Trophoblast cell (in vitro differentiated cells and primary cell): ENCODE measurements around the gene POLA1.
A peak's percentile ranks its signal among the peaks of the same experiment; 100 is the strongest.

ENCODE experiments used
- DNase-seq, 2 donors: peaks; one replicate each; pipeline ENCODE4 v3.0.0-alpha.2; 2016
- H2AFZ ChIP-seq: 2 replicates; pipeline ENCODE4 v1.6.1; 2013; ENCODE audit warnings: low read length, moderate library complexity, mild to moderate bottlenecking; ENCODE audit not compliant: insufficient read depth, poor library complexity
- H2AK5ac ChIP-seq: 2 replicates; pipeline ENCODE4 v1.6.1; 2013; ENCODE audit warnings: mild to moderate bottlenecking, low read length
- H2BK120ac ChIP-seq: 2 replicates; pipeline ENCODE4 v1.6.1; 2013; ENCODE audit warnings: low read length, mild to moderate bottlenecking, moderate library complexity; ENCODE audit not compliant: insufficient read depth, poor library complexity
- H2BK12ac ChIP-seq: 2 replicates; pipeline ENCODE4 v1.6.1; 2013; ENCODE audit warnings: mild to moderate bottlenecking, low read length, moderate library complexity
- H2BK5ac ChIP-seq: 2 replicates; pipeline ENCODE4 v1.6.1; 2013; ENCODE audit warnings: low read length, low read depth, moderate library complexity, mild to moderate bottlenecking; ENCODE audit not compliant: poor library complexity
- H3K14ac ChIP-seq: 2 replicates; pipeline ENCODE4 v1.6.1; 2013; ENCODE audit warnings: mild to moderate bottlenecking, low read length
- H3K18ac ChIP-seq: 2 replicates; pipeline ENCODE4 v1.6.1; 2013; ENCODE audit warnings: mild to moderate bottlenecking, low read length
- H3K23ac ChIP-seq: 2 replicates; pipeline ENCODE4 v1.6.1; 2013; ENCODE audit warnings: low read length
- H3K27ac ChIP-seq: 2 replicates; pipeline ENCODE4 v1.5.1; 2013; ENCODE audit warnings: low read depth, mild to moderate bottlenecking, inconsistent platforms, low read length, moderate library complexity
- H3K27me3 ChIP-seq: 2 replicates; pipeline ENCODE4 v1.6.1; 2013; ENCODE audit warnings: inconsistent platforms, mild to moderate bottlenecking, low read length, moderate library complexity; ENCODE audit not compliant: insufficient read depth
- H3K36me3 ChIP-seq, 2 experiments: 1 replicate in 1 of 2; 2 replicates in 1 of 2; pipeline ENCODE4 v1.6.1; 2013; ENCODE audit warnings: low read length in 2 of 2, mild to moderate bottlenecking in 2 of 2, moderate library complexity in 1 of 2; ENCODE audit not compliant: insufficient read depth in 2 of 2, control insufficient read depth in 1 of 2
- H3K4ac ChIP-seq: 2 replicates; pipeline ENCODE4 v1.6.1; 2013; ENCODE audit warnings: low read depth, mild to moderate bottlenecking, low read length, moderate library complexity
- H3K4me1 ChIP-seq, 2 experiments: 1 replicate in 1 of 2; 2 replicates in 1 of 2; pipeline ENCODE4 v1.6.1; 2013; ENCODE audit warnings: low read length in 2 of 2, mild to moderate bottlenecking in 2 of 2, moderate library complexity in 1 of 2; ENCODE audit not compliant: insufficient read depth in 2 of 2, control insufficient read depth in 1 of 2
- H3K4me2 ChIP-seq: 2 replicates; pipeline ENCODE4 v1.6.1; 2013; ENCODE audit warnings: inconsistent platforms, mild to moderate bottlenecking, low read length, moderate library complexity
- H3K4me3 ChIP-seq: 2 replicates; pipeline ENCODE4 v1.5.1; 2013; ENCODE audit warnings: mild to moderate bottlenecking, low read depth, low read length, inconsistent platforms
- H3K79me1 ChIP-seq: one replicate; pipeline ENCODE4 v1.6.1; 2013; ENCODE audit warnings: low read length
- H3K79me2 ChIP-seq: 2 replicates; pipeline ENCODE4 v1.6.1; 2013; ENCODE audit warnings: low read length, mild to moderate bottlenecking; ENCODE audit not compliant: control insufficient read depth, insufficient read depth, poor library complexity
- H3K9ac ChIP-seq: 2 replicates; pipeline ENCODE4 v1.6.1; 2013; ENCODE audit warnings: mild to moderate bottlenecking, low read length
- H3K9me3 ChIP-seq: 2 replicates; pipeline ENCODE4 v1.6.1; 2013; ENCODE audit warnings: low read depth, mild to moderate bottlenecking, control low read depth, inconsistent platforms, low read length; ENCODE audit not compliant: insufficient read depth
- H4K12ac ChIP-seq: 2 replicates; pipeline ENCODE4 v1.6.1; 2013; ENCODE audit warnings: low read depth, mild to moderate bottlenecking, low read length, moderate library complexity
- H4K8ac ChIP-seq: 2 replicates; pipeline ENCODE4 v1.6.1; 2013; ENCODE audit warnings: low read depth, mild to moderate bottlenecking, low read length, moderate library complexity
- H4K91ac ChIP-seq: one replicate; pipeline ENCODE4 v1.6.1; 2013; ENCODE audit warnings: low read depth, mild to moderate bottlenecking, low read length, moderate library complexity
- WGBS: extraction: QIAGEN DNeasy Blood & Tissue Kit; methylation state at CpG from one replicate; pipeline ENCODE4 v1.1.7; 2013; ENCODE audit warnings: missing lambda C conversion rate; ENCODE audit not compliant: insufficient read length, insufficient coverage; ENCODE audit errors: extremely low coverage; 5-methylcytosine and 5-hydroxymethylcytosine counted together

Gene POLA1

DNA sequence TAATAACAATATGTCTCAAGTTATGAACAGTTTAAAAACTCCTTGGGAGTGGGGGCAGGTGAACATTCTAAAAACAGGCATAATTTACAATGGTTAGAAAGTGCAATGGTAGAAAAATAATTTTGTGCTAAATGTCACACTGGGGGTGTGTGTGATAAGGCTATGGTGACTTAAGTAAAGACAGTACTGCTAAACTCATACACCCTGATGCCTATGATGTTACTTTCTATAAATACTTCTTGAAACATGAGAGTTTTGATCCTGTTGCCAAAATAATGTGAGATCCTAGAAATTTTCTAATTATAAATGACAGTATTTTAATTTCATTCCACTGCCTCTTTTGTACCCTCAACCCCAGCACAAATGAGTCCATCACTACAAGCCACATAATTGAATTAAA, 144.2 kb downstream of the POLA1 start:
- Histone ChIP-seq H3K9me3 (no peaks in the 10 kb centered on the region), H4K91ac (no peak overlapping the region), H3K9ac (no peak overlapping the region), H4K12ac (no peak overlapping the region), H3K14ac (no peak overlapping the region), H3K79me1 (no peaks in the 10 kb centered on the region), H3K23ac (no peak overlapping the region), H3K36me3 (no peaks in the 10 kb centered on the region), H3K27me3 (no peaks in the 10 kb centered on the region), H3K79me2 (no peaks in the 10 kb centered on the region), H3K4ac (no peak overlapping the region), H3K4me3 (no peak overlapping the region), H3K27ac (no peak overlapping the region), H3K18ac (no peak overlapping the region), H2AFZ (no peak overlapping the region), H2BK12ac (no peak overlapping the region), H3K4me1 (no peaks in the 10 kb centered on the region), H2BK120ac (no peak overlapping the region), H2BK5ac (no peak overlapping the region), H4K8ac (no peak overlapping the region), H3K4me2 (no peak overlapping the region), H2AK5ac (no peak overlapping the region)
- no peak for DNase-seq

- no peak overlapping the region for H2BK12ac ChIP-seq
- no peak overlapping the region for H3K9ac ChIP-seq
- H3K9me3 ChIP-seq = no peaks in the 10 kb centered on the region
- H3K4ac ChIP-seq = no peak overlapping the region
- no peaks in the 10 kb centered on the region for H3K36me3 ChIP-seq
- no peak overlapping the region for H3K23ac ChIP-seq
- H3K27me3 ChIP-seq = no peaks in the 10 kb centered on the region
- no peak overlapping the region for H2AK5ac ChIP-seq
- no peak overlapping the region for H4K8ac ChIP-seq
- no peak overlapping the region for H3K27ac ChIP-seq
- no peak overlapping the region for H3K18ac ChIP-seq
- H2BK120ac ChIP-seq = no peak overlapping the region
- no peak overlapping the region for H3K4me2 ChIP-seq
- H3K4me3 ChIP-seq = no peak overlapping the region
- whole genome bisulfite sequencing = no CpG with 5 or more reads among the region's 3 CpGs
- no peak overlapping the region for H2AFZ ChIP-seq
- H3K14ac ChIP-seq = no peak overlapping the region
- no peaks in the 10 kb centered on the region for H3K4me1 ChIP-seq
- H3K79me1 ChIP-seq = no peaks in the 10 kb centered on the region
- H2BK5ac ChIP-seq = no peak overlapping the region
- no peaks in the 10 kb centered on the region for H3K79me2 ChIP-seq
- H4K91ac ChIP-seq = no peak overlapping the region
- no peak overlapping the region for H4K12ac ChIP-seq
- peak; percentile 7 to 76 for DNase-seq
These were observed 144.9 kb downstream of the POLA1 start for GRCh38 chrX:24838629-24839028.

DNA sequence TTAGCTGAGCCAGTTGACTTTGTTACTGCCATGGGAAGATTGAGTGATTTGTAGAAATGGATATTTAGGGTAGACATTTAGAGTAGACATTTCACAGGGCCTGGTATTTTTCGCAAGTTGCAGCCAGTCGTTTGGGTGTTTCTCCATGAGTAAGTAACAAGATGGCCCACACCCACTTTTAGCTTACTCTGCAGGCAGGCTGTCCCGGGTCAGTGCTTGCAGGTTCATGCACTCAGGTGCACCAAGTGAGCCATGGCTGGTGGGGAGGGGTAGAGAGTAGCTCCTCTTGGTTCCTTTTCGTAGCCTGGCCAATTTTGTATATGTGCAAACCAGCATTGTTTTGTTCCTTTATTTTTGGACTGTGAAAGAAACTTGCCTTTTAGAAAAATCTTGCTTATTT, 145.6 kb downstream of the POLA1 start:
- Histone ChIP-seq H3K4me1 (no peaks in the 10 kb centered on the region), H3K4ac (no peak overlapping the region), H3K79me1 (no peaks in the 10 kb centered on the region), H3K23ac (no peak overlapping the region), H4K12ac (no peak overlapping the region), H2BK12ac (no peak overlapping the region), H4K91ac (no peak overlapping the region), H3K36me3 (no peaks in the 10 kb centered on the region), H2BK5ac (no peak overlapping the region), H3K79me2 (no peaks in the 10 kb centered on the region), H2AFZ (no peak overlapping the region), H3K18ac (no peak overlapping the region), H3K9ac (no peak overlapping the region), H4K8ac (no peak overlapping the region), H3K14ac (no peak overlapping the region), H3K4me2 (no peak overlapping the region), H3K27ac (no peak overlapping the region), H3K9me3 (no peaks in the 10 kb centered on the region), H2AK5ac (no peak overlapping the region), H3K27me3 (no peaks in the 10 kb centered on the region), H2BK120ac (no peak overlapping the region), H3K4me3 (no peak overlapping the region)
- DNase-seq = no peak
- WGBS = no CpG with 5 or more reads among the region's 4 CpGs

- Histone ChIP-seq H2BK12ac (no peak overlapping the region), H2BK120ac (no peak overlapping the region), H3K27ac (no peak overlapping the region), H4K8ac (no peak overlapping the region), H2BK5ac (no peak overlapping the region), H3K4ac (no peak overlapping the region), H3K4me1 (no peaks in the 10 kb centered on the region), H3K79me1 (no peaks in the 10 kb centered on the region), H3K36me3 (no peaks in the 10 kb centered on the region), H2AFZ (no peak overlapping the region), H4K91ac (no peak overlapping the region), H3K27me3 (no peaks in the 10 kb centered on the region), H4K12ac (no peak overlapping the region), H3K14ac (no peak overlapping the region), H3K9me3 (no peaks in the 10 kb centered on the region), H3K79me2 (no peaks in the 10 kb centered on the region), H3K4me3 (no peak overlapping the region), H3K18ac (no peak overlapping the region), H2AK5ac (no peak overlapping the region), H3K23ac (no peak overlapping the region), H3K4me2 (no peak overlapping the region), H3K9ac (no peak overlapping the region)
- no peak for DNase-seq
- no CpG with 5 or more reads among the region's 5 CpGs for WGBS
These were observed 148.8 kb downstream of the POLA1 start for GRCh38 chrX:24842486-24842885.
